Activated CD8-positive, alpha-beta T cell treated with anti-CD3 and anti-CD28 coated beads for 36 hours (primary cell): ENCODE data around the gene MORN5. TPM values are rescaled to one million over a fixed set of nuclear protein-coding genes. Genes with fewer than 3 reads are reported as not detected.

ENCODE experiments used
- ATAC-seq: fragments of 200-7000 bp; cut with Tn5 transposase; one replicate; pipeline ENCODE4 v1.10.0; 2021; ENCODE audit warnings: mild to moderate bottlenecking, moderate library complexity
- CTCF ChIA-PET: fragments of 350-600 bp; sonication (Branson Sonifier 250); formaldehyde crosslinking; loops from one replicate; lab custom pipeline; 2021; ENCODE audit warnings: antibody characterized with exemption; lab: Charles Lee
- POLR2A ChIA-PET: fragments of 350-600 bp; sonication (Branson Sonifier 250); formaldehyde crosslinking; loops from one replicate; lab custom pipeline; 2021; ENCODE audit warnings: antibody characterized with exemption; lab: Charles Lee
- DNase-seq: peaks from one replicate; pipeline ENCODE4 v3.0.0-alpha.2; 2020
- H3K27ac Mint-ChIP-seq: one replicate; pipeline ENCODE4 v1.8.0; 2021; ENCODE audit warnings: mild to moderate bottlenecking, mixed read lengths
- H3K27me3 Mint-ChIP-seq: one replicate; pipeline ENCODE4 v1.8.0; 2021; ENCODE audit warnings: mixed read lengths
- H3K36me3 Mint-ChIP-seq: one replicate; pipeline ENCODE4 v1.8.0; 2021; ENCODE audit warnings: low read depth, mixed read lengths
- H3K4me1 Mint-ChIP-seq: one replicate; pipeline ENCODE4 v1.8.0; 2021; ENCODE audit warnings: low read depth, mixed read lengths
- H3K4me3 Mint-ChIP-seq: one replicate; pipeline ENCODE4 v1.8.0; 2021; ENCODE audit warnings: mild to moderate bottlenecking, moderate library complexity, mixed read lengths
- H3K9me3 Mint-ChIP-seq: one replicate; pipeline ENCODE4 v1.8.0; 2021; ENCODE audit warnings: mixed read lengths
- CTCF ChIP-seq: fragments of 200-600 bp; IDR thresholded peaks from one replicate; pipeline ENCODE4 v1.8.0; 2022; ENCODE audit warnings: antibody characterized with exemption, mild to moderate bottlenecking
- intact Hi-C: fragments of 100-400 bp; cut with micrococcal nuclease; formaldehyde crosslinking; loops from one replicate; pipeline ENCODE4 v1.10.0; 2022
- microRNA-seq: library from miRNA; unstranded; fragments of <30 nt; microRNA quantifications from one replicate; pipeline ENCODE4 v1.2.0, GENCODE V29; 2022; ENCODE audit warnings: borderline microRNAs expressed, borderline replicate concordance
- total RNA-seq, 2 experiments: library from RNA; stranded (reverse); gene quantifications; one replicate each; pipeline ENCODE4 v1.2.3, GENCODE V29; 2021

MORN5 gene
- total RNA-seq, 2 experiments from 2014 or later: not detected

GRCh38 chr9:122236681-122237080, 77.0 kb downstream of the MORN5 start:
- H3K9me3 Mint-ChIP-seq: no peaks in the 10 kb centered on the region
- intact Hi-C loops: no loop called here
- ChIA-PET CTCF (no interaction called here), POLR2A (interaction anchor here (1.0 kb wide), 1 partner anchor 9 kb away, joined by 3 read pairs; no protein-coding TSS in a partner anchor)
- H3K27ac Mint-ChIP-seq: no peak overlapping the region
- H3K4me3 Mint-ChIP-seq: no peak overlapping the region
- ATAC-seq (no peak), DNase-seq (no peak)
- no peaks in the 10 kb centered on the region for H3K4me1 Mint-ChIP-seq
- no peak for TF ChIP-seq CTCF
- H3K36me3 Mint-ChIP-seq: peaks cover 10% of the 10 kb centered on the region
- H3K27me3 Mint-ChIP-seq: peaks cover 3% of the 10 kb centered on the region

GRCh38 chr9:122239722-122240121, 80.0 kb downstream of the MORN5 start:
- CTCF ChIA-PET: interaction anchor here (1.3 kb wide), 1 partner anchor 116 kb away, joined by 3 read pairs; no protein-coding TSS in a partner anchor
- Mint-ChIP-seq H3K36me3 (peaks cover 23% of the 10 kb centered on the region), H3K4me3 (no peak overlapping the region), H3K9me3 (no peaks in the 10 kb centered on the region), H3K27me3 (no peaks in the 10 kb centered on the region), H3K27ac (no peak overlapping the region), H3K4me1 (no peaks in the 10 kb centered on the region)
- intact Hi-C loops: no loop called here
- no peak for TF ChIP-seq CTCF
- ATAC-seq: no peak
- POLR2A ChIA-PET: interaction anchor here (1.4 kb wide), 1 partner anchor 25 kb away, joined by 4 read pairs; the partner anchor contains the start of genes MRRF and RBM18
- no peak for DNase-seq

GRCh38 chr9:122244349-122244748, 84.6 kb downstream of the MORN5 start:
- Mint-ChIP-seq H3K27me3 (no peaks in the 10 kb centered on the region), H3K4me1 (no peaks in the 10 kb centered on the region), H3K9me3 (no peaks in the 10 kb centered on the region), H3K27ac (no peak overlapping the region), H3K36me3 (peaks cover 34% of the 10 kb centered on the region), H3K4me3 (no peak overlapping the region)
- ChIA-PET CTCF (interaction anchor here (1.4 kb wide), 1 partner anchor 106 kb away, joined by 4 read pairs; no protein-coding TSS in a partner anchor), POLR2A (interaction anchor here (1.2 to 1.7 kb wide), 2 partner anchors 16 to 19 kb away, joined by 3 to 9 read pairs; partner anchors contain the start of genes MRRF and RBM18)
- DNase-seq: no peak
- intact Hi-C loops: no loop called here
- no peak for TF ChIP-seq CTCF
- ATAC-seq: no peak

- Mint-ChIP-seq H3K36me3 (peaks cover 38% of the 10 kb centered on the region), H3K27me3 (no peaks in the 10 kb centered on the region), H3K9me3 (no peaks in the 10 kb centered on the region), H3K4me3 (no peak overlapping the region), H3K27ac (no peak overlapping the region), H3K4me1 (no peaks in the 10 kb centered on the region)
- CTCF ChIA-PET: no interaction called here
- DNase-seq (no peak), ATAC-seq (no peak)
- POLR2A ChIA-PET: no interaction called here
- intact Hi-C loops: no loop called here
- TF ChIP-seq CTCF: no peak
Observed at GRCh38 chr9:122246666-122247065, 87.0 kb downstream of the MORN5 start.

GRCh38 chr9:122248448-122248865, 88.7 kb downstream of the MORN5 start:
- Mint-ChIP-seq H3K4me1 (peaks cover 8% of the 10 kb centered on the region), H3K36me3 (peaks cover 46% of the 10 kb centered on the region), H3K9me3 (no peaks in the 10 kb centered on the region), H3K4me3 (no peak overlapping the region), H3K27me3 (no peaks in the 10 kb centered on the region), H3K27ac (no peak overlapping the region)
- TF ChIP-seq CTCF: no peak
- ChIA-PET POLR2A (interaction anchor here (0.6 kb wide), 1 partner anchor 1089 kb away, joined by 3 read pairs; no protein-coding TSS in a partner anchor), CTCF (no interaction called here)
- DNase-seq: no peak
- intact Hi-C loops: no loop called here
- no peak for ATAC-seq

Small RNA genes within 50 kb of the gene (microRNA-seq; reads per million reads assigned to microRNA genes)
- gene MIR4478: not detected

Other genes with a start within 250 kb of the MORN5 start
- 1 to 10 TPM in 1 of 2 experiments, under 1 TPM in 1; 0.56 to 1.4 TPM for gene TTLL11, start 66.6 kb upstream of the MORN5 start, total RNA-seq
- 10 to 100 TPM; 48.3 to 52.5 TPM for gene NDUFA8, start 129 bp upstream of the MORN5 start, total RNA-seq
- gene LHX6, start 69.0 kb downstream of the MORN5 start, total RNA-seq: under 1 TPM; 0.07 to 0.22 TPM
- gene RBM18, start 104.9 kb downstream of the MORN5 start, total RNA-seq: 10 to 100 TPM; 24.3 to 28.6 TPM
- gene MRRF, start 105.0 kb downstream of the MORN5 start, total RNA-seq: 10 to 100 TPM; 69.8 to 76.0 TPM
- under 1 TPM in 1 of 2 experiments, not detected in 1; 0.23 TPM for gene PTGS1, start 211.1 kb downstream of the MORN5 start, total RNA-seq